ENCODE results near the gene SLC7A8.
"Not testable (repeated sequence)": the region's sequence is repeated elsewhere in the genome, so short reads cannot be mapped to it uniquely, and the experiment has no call there.

The SLC7A8 gene

GRCh38 chr14:23108169-23108568 lies 75.3 kb downstream of the SLC7A8 start:
- not testable (repeated sequence) for H3K4me1 ChIP-seq (ENCODE audit: control insufficient read depth, insufficient read depth, low read length); H3K27ac ChIP-seq (ENCODE audit: extremely low read depth, low read depth, low read length); H3K4me3 ChIP-seq (ENCODE audit: low read depth, low read length); H3K9me3 ChIP-seq (ENCODE audit: control insufficient read depth, insufficient read depth, low read depth, low read length); H3K36me3 ChIP-seq (ENCODE audit: control insufficient read depth in 2 of 2, insufficient read depth in 1 of 2, low read length in 2 of 2)
- POLR2A ChIA-PET = interaction anchor here (1.2 kb wide), 1 partner anchor 13 kb away, joined by 4 read pairs; the partner anchor contains the start of genes ACIN1 and C14orf119
- CTCF ChIA-PET = interaction anchor here (1.1 to 5.7 kb wide), 6 partner anchors 13 to 83 kb away, joined by 3 to 35 read pairs (median 8); no protein-coding TSS in a partner anchor
- TF ChIP-seq KLF1 (tag by site-specific recombination; IDR thresholded peaks at IDR 0.05) = peak; percentile 78
- peak; percentile 44 for TF ChIP-seq SETDB1 (IDR thresholded peaks at IDR 0.05; ENCODE audit: insufficient read length, low read length)

- H3K4me1 ChIP-seq (ENCODE audit: control insufficient read depth, insufficient read depth, low read length); POLR2A ChIA-PET; H3K27ac ChIP-seq (ENCODE audit: extremely low read depth, low read depth, low read length); H3K4me3 ChIP-seq (ENCODE audit: low read depth, low read length); H3K9me3 ChIP-seq (ENCODE audit: control insufficient read depth, insufficient read depth, low read depth, low read length); H3K36me3 ChIP-seq (ENCODE audit: control insufficient read depth in 2 of 2, insufficient read depth in 1 of 2, low read length in 2 of 2): not testable (repeated sequence)
- CTCF ChIA-PET = interaction anchor here (5.7 kb wide), 1 partner anchor 14 kb away, joined by 35 read pairs; no protein-coding TSS in a partner anchor
Measured at GRCh38 chr14:23107620-23108019, 75.8 kb downstream of the SLC7A8 start.

- CTCF ChIA-PET = interaction anchor here (0.7 to 0.9 kb wide), 3 partner anchors 17 to 38 kb away, joined by 3 read pairs; no protein-coding TSS in a partner anchor
- POLR2A ChIA-PET = interaction anchor here (0.5 to 0.6 kb wide), 2 partner anchors 11 to 367 kb away, joined by 3 to 4 read pairs; partner anchors contain the start of genes ACIN1 and C14orf119
- Histone ChIP-seq H3K4me1 (ENCODE audit: control insufficient read depth, insufficient read depth, low read length) (peaks cover 4% of the 10 kb centered on the region), H3K27ac (ENCODE audit: extremely low read depth, low read depth, low read length) (no peak overlapping the region), H3K4me3 (ENCODE audit: low read depth, low read length) (no peak overlapping the region), H3K9me3 (ENCODE audit: control insufficient read depth, insufficient read depth, low read depth, low read length) (no peaks in the 10 kb centered on the region), H3K36me3 (ENCODE audit: control insufficient read depth in 2 of 2, insufficient read depth in 1 of 2, low read length in 2 of 2) (no peaks in the 10 kb centered on the region)
- TF ChIP-seq ZNF221 (tag by site-specific recombination; IDR thresholded peaks at IDR 0.05; ENCODE audit: borderline replicate concordance) = no peak
- TF ChIP-seq ZNF639 (tag by site-specific recombination; IDR thresholded peaks at IDR 0.05) = no peak
- peak; percentile 36; the same call in 1 of the 2 replicates for TF ChIP-seq ZNF600 (tag by site-specific recombination; IDR thresholded peaks at IDR 0.05)
- no peak; the same call in 1 of the 2 replicates for TF ChIP-seq KLF8 (tag by site-specific recombination; IDR thresholded peaks at IDR 0.05)
- TF ChIP-seq ZNF580 (tag by site-specific recombination; IDR thresholded peaks at IDR 0.05) = no peak
- no peak for TF ChIP-seq ZNF776 (tag by site-specific recombination; IDR thresholded peaks at IDR 0.05; ENCODE audit: borderline replicate concordance)
- 0 out of 2 replicates have a peak, but pooled peaks have one; percentile 23 for TF ChIP-seq PRDM10 (tag by site-specific recombination; IDR thresholded peaks at IDR 0.05)
- no peak for TF ChIP-seq SP7 (tag by site-specific recombination; IDR thresholded peaks at IDR 0.05)
- peak; percentile 77 for TF ChIP-seq ZEB2 (tag by site-specific recombination; IDR thresholded peaks at IDR 0.05)
- TF ChIP-seq ZNF121 (tag by site-specific recombination; IDR thresholded peaks at IDR 0.05) = no peak
- no peak for TF ChIP-seq ZNF473 (tag by site-specific recombination; IDR thresholded peaks at IDR 0.05)
- no peak for TF ChIP-seq ZBTB1 (tag by site-specific recombination; IDR thresholded peaks at IDR 0.05)
- TF ChIP-seq PRDM6 (tag by site-specific recombination; IDR thresholded peaks at IDR 0.05) = no peak
- no peak for TF ChIP-seq TRIM28 (IDR thresholded peaks at IDR 0.05; ENCODE audit: borderline replicate concordance, low read length)
- peak; percentile 60 for TF ChIP-seq IKZF3 (tag by site-specific recombination; IDR thresholded peaks at IDR 0.05)
- no peak for TF ChIP-seq REPIN1 (tag by site-specific recombination; IDR thresholded peaks at IDR 0.05; ENCODE audit: low read depth)
- TF ChIP-seq ZSCAN18 (tag by site-specific recombination; IDR thresholded peaks at IDR 0.05) = no peak
- 0 out of 2 replicates have a peak, but pooled peaks have one; percentile 66 for TF ChIP-seq SCRT1 (tag by site-specific recombination; IDR thresholded peaks at IDR 0.05; ENCODE audit: borderline replicate concordance)
- TF ChIP-seq ZNF223 (tag by site-specific recombination; IDR thresholded peaks at IDR 0.05) = no peak
- TF ChIP-seq SCRT2 (tag by site-specific recombination; IDR thresholded peaks at IDR 0.05) = peak; percentile 82
- TF ChIP-seq ZNF114 (tag by site-specific recombination; IDR thresholded peaks at IDR 0.05) = no peak
- no peak for TF ChIP-seq MYNN (tag by site-specific recombination; IDR thresholded peaks at IDR 0.05; ENCODE audit: borderline replicate concordance)
Measured at GRCh38 chr14:23106747-23107045, 76.8 kb downstream of the SLC7A8 start.
